K562 (cell line): Measurements from ENCODE around the gene ABHD16B.

Experiments
- BCOR ChIP-seq: fragments of 450-650 bp; IDR thresholded peaks from 2 replicates; pipeline ENCODE4 v1.6.1; 2016
- CC2D1A ChIP-seq: fragments of 450-650 bp; IDR thresholded peaks from 2 replicates; pipeline ENCODE4 v1.6.1; 2017; ENCODE audit warnings: mild to moderate bottlenecking
- HEY1 ChIP-seq: fragments of 250-450 bp; sonication (Bioruptor Pico); IDR thresholded peaks from 2 replicates; pipeline ENCODE4 v1.5.0; 2020; ENCODE audit warnings: mild to moderate bottlenecking, moderate library complexity, borderline replicate concordance
- NFRKB ChIP-seq: fragments of 450-650 bp; IDR thresholded peaks from 2 replicates; pipeline ENCODE4 v1.6.1; 2016; ENCODE audit warnings: low read depth
- U2AF1 ChIP-seq: fragments of 200-400 bp; formaldehyde crosslinking; optimal IDR thresholded peaks from 2 replicates; pipeline ENCODE3; 2017; ENCODE audit warnings: mild to moderate bottlenecking, low read depth, low read length, moderate library complexity
- ZC3H4 ChIP-seq: sonication (generic); formaldehyde crosslinking; IDR thresholded peaks from 2 replicates; pipeline ENCODE4 v1.9.0; 2021; ENCODE audit warnings: missing genetic modification reagents, borderline replicate concordance
- ZNF75A ChIP-seq: fragments of 450-650 bp; formaldehyde crosslinking; IDR thresholded peaks from 2 replicates; pipeline ENCODE4 v1.4.0; 2020; ENCODE audit warnings: mild to moderate bottlenecking
- TF ChIP-seq, protein P1 (sequence below): fragments of 450-650 bp; conservative IDR thresholded peaks from 2 replicates; pipeline ENCODE4 v1.6.1; 2016; ENCODE audit warnings: missing genetic modification characterization, low read depth, mild to moderate bottlenecking, control low read depth, missing compliant biosample characterization
- TF ChIP-seq, protein P2 (sequence below): sonication (generic); formaldehyde crosslinking; IDR thresholded peaks from 2 replicates; pipeline ENCODE4 v1.8.1; 2022; ENCODE audit warnings: missing genetic modification reagents
- TF ChIP-seq, protein P3 (sequence below), 2 experiments: fragments of 450-650 bp; conservative IDR thresholded peaks; 2 replicates each; pipeline ENCODE4 v1.6.1; 2017; ENCODE audit warnings: mild to moderate bottlenecking in 2 of 2, moderate library complexity in 2 of 2

DNA sequence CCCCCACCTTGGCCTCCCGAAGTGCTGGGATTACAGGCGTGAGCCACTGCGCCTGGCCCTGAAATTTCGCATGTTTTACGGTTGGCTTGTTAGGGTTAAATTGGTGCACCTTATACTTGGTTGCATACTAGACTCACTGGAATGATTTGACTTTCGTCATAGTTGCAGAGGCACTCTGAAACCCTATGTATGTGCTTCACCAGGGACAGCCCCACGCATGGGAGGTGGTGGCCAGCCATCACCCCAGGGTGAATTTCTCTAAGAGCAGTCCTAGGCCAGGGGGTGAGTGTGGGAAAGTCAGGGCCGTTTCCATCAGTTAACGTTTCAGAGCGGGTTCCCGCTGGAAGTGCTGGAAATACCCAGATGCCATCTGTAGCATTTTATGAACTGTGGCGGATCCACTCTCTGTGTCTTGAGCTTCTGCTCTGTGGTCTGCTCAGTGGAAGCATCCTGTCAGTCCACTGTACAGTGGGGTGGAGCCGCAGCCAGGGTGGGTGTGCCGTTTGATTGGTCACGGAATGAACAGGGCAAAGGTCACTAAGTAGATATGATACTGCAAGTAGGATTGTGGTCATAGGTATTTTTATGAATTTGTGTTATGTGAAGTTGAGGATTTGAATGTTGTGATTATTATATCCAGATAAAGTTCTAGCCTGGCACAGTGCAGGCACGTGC, 46.8 kb downstream of the ABHD16B start:
- TF ChIP-seq, protein P1, sequence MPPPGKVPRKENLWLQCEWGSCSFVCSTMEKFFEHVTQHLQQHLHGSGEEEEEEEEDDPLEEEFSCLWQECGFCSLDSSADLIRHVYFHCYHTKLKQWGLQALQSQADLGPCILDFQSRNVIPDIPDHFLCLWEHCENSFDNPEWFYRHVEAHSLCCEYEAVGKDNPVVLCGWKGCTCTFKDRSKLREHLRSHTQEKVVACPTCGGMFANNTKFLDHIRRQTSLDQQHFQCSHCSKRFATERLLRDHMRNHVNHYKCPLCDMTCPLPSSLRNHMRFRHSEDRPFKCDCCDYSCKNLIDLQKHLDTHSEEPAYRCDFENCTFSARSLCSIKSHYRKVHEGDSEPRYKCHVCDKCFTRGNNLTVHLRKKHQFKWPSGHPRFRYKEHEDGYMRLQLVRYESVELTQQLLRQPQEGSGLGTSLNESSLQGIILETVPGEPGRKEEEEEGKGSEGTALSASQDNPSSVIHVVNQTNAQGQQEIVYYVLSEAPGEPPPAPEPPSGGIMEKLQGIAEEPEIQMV (tag) = no peak
- TF ChIP-seq NFRKB (no peak), ZC3H4 (CRISPR knock-in tag) (no peak), BCOR (no peak), CC2D1A (no peak), ZNF75A (no peak), HEY1 (CRISPR knock-in tag) (no peak), U2AF1 (no peak)
- TF ChIP-seq, protein P2, sequence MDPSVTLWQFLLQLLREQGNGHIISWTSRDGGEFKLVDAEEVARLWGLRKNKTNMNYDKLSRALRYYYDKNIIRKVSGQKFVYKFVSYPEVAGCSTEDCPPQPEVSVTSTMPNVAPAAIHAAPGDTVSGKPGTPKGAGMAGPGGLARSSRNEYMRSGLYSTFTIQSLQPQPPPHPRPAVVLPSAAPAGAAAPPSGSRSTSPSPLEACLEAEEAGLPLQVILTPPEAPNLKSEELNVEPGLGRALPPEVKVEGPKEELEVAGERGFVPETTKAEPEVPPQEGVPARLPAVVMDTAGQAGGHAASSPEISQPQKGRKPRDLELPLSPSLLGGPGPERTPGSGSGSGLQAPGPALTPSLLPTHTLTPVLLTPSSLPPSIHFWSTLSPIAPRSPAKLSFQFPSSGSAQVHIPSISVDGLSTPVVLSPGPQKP = no peak
- TF ChIP-seq, protein P3, sequence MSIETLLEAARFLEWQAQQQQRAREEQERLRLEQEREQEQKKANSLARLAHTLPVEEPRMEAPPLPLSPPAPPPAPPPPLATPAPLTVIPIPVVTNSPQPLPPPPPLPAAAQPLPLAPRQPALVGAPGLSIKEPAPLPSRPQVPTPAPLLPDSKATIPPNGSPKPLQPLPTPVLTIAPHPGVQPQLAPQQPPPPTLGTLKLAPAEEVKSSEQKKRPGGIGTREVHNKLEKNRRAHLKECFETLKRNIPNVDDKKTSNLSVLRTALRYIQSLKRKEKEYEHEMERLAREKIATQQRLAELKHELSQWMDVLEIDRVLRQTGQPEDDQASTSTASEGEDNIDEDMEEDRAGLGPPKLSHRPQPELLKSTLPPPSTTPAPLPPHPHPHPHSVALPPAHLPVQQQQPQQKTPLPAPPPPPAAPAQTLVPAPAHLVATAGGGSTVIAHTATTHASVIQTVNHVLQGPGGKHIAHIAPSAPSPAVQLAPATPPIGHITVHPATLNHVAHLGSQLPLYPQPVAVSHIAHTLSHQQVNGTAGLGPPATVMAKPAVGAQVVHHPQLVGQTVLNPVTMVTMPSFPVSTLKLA (conservative IDR thresholded peaks at IDR 0.05) = no peak
